H1 (cell line): ENCODE data around the gene SSRP1.

ENCODE experiments used
- CHD1 ChIP-seq: IDR thresholded peaks from 2 replicates; pipeline ENCODE4 v1.6.1; 2012; ENCODE audit warnings: low read depth, low read length, improper control_type of control experiment
- EZH2 ChIP-seq: fragments of 200-600 bp; sonication (generic); IDR thresholded peaks from 2 replicates; pipeline ENCODE4 v1.7.1; 2012; ENCODE audit warnings: low read depth, mild to moderate bottlenecking, moderate library complexity, low read length, inconsistent platforms; ENCODE audit not compliant: severe bottlenecking
- JUND ChIP-seq: IDR thresholded peaks from 2 replicates; pipeline ENCODE4 v1.6.1; 2011; ENCODE audit warnings: mild to moderate bottlenecking, improper control_type of control experiment, low read length
- MAFK ChIP-seq: IDR thresholded peaks from 2 replicates; pipeline ENCODE4 v1.6.1; 2012; ENCODE audit warnings: low read depth, mild to moderate bottlenecking, improper control_type of control experiment, low read length
- MAX ChIP-seq: IDR thresholded peaks from 2 replicates; pipeline ENCODE4 v1.6.1; 2012; ENCODE audit warnings: inconsistent platforms
- POLR2A ChIP-seq, 2 experiments: IDR thresholded peaks; 1 replicate in 1 of 2; 2 replicates in 1 of 2; pipeline ENCODE4 v1.6.1; 2011; ENCODE audit warnings: low read depth in 2 of 2, low read length in 2 of 2, mild to moderate bottlenecking in 2 of 2; ENCODE audit errors: control extremely low read depth in 1 of 2
- RBBP5 ChIP-seq: IDR thresholded peaks from 2 replicates; pipeline ENCODE4 v1.7.1; 2012; ENCODE audit warnings: low read depth, mild to moderate bottlenecking, inconsistent platforms, low read length, moderate library complexity, borderline replicate concordance
- SUZ12 ChIP-seq: fragments of 200-600 bp; sonication (generic); IDR thresholded peaks from 2 replicates; pipeline ENCODE4 v1.6.1; 2012; ENCODE audit warnings: mild to moderate bottlenecking, inconsistent platforms, low read length, moderate library complexity, mixed read lengths
- TF ChIP-seq, protein P1 (sequence below), 3 experiments: IDR thresholded peaks; 1 replicate in 2 of 3; 2 replicates in 1 of 3; pipeline versions ENCODE4 v1.5.1 to v1.6.1; 2011; ENCODE audit warnings: low read length in 3 of 3, mild to moderate bottlenecking in 3 of 3, inconsistent platforms in 2 of 3, low read depth in 1 of 3, moderate library complexity in 1 of 3; ENCODE audit not compliant: insufficient read depth in 1 of 3; ENCODE audit errors: control extremely low read depth in 1 of 3

DNA sequence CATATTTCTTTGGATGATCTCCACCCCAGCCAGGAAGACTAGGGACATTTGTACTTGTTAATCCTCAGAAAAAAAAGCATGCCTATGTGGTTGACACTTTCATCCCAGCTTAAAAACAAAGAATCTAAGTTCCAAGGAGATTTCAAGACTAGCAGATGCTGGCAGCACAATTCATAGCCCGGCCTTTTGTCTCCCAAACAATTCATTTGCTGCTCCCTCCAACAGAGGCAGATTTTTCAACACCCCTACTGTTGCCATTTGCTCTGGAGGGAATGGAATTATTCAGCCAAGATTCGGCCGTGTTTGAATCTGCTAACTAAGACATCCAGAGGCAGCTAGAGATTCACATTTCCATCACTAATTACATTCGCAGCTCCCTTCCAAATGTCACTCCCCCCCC, 17.8 kb upstream of the SSRP1 start:
- TF ChIP-seq, protein P1, sequence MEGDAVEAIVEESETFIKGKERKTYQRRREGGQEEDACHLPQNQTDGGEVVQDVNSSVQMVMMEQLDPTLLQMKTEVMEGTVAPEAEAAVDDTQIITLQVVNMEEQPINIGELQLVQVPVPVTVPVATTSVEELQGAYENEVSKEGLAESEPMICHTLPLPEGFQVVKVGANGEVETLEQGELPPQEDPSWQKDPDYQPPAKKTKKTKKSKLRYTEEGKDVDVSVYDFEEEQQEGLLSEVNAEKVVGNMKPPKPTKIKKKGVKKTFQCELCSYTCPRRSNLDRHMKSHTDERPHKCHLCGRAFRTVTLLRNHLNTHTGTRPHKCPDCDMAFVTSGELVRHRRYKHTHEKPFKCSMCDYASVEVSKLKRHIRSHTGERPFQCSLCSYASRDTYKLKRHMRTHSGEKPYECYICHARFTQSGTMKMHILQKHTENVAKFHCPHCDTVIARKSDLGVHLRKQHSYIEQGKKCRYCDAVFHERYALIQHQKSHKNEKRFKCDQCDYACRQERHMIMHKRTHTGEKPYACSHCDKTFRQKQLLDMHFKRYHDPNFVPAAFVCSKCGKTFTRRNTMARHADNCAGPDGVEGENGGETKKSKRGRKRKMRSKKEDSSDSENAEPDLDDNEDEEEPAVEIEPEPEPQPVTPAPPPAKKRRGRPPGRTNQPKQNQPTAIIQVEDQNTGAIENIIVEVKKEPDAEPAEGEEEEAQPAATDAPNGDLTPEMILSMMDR (IDR thresholded peaks at IDR 0.05; ENCODE audit: control extremely low read depth in 1 of 3, insufficient read depth in 1 of 3, low read depth in 1 of 3, low read length in 3 of 3), result no peak
- TF ChIP-seq CHD1 (no peak), EZH2 (no peak), POLR2A (IDR thresholded peaks at IDR 0.05; ENCODE audit: control extremely low read depth in 1 of 2, low read depth in 2 of 2, low read length in 2 of 2) (no peak), JUND (no peak), MAX (no peak), RBBP5 (no peak), MAFK (no peak), SUZ12 (no peak)
